ENCODE measurements around the gene PARN.
"Not testable (repeated sequence)": the region's sequence is repeated elsewhere in the genome, so short reads cannot be mapped to it uniquely, and the experiment has no call there.

PARN gene

GRCh38 chr16:14444979-14445810, 184.9 kb downstream of the PARN start:
- DNase-seq (ENCODE audit: low read depth in 1 of 2, low spot score in 1 of 2) = no peak

GRCh38 chr16:14441533-14441932, 188.5 kb downstream of the PARN start:
- DNase-seq (ENCODE audit: low read depth in 1 of 2, low spot score in 1 of 2) = not testable (repeated sequence)

GRCh38 chr16:14438256-14438655, 191.8 kb downstream of the PARN start:
- DNase-seq (ENCODE audit: low read depth in 1 of 2, low spot score in 1 of 2) = no peak

- no peak for DNase-seq (ENCODE audit: low read depth in 1 of 2, low spot score in 1 of 2)
Measured at GRCh38 chr16:14437426-14437825, 192.6 kb downstream of the PARN start.

GRCh38 chr16:14436401-14436955, 193.6 kb downstream of the PARN start:
- DNase-seq (ENCODE audit: low read depth in 1 of 2, low spot score in 1 of 2) = no peak

GRCh38 chr16:14434860-14435259, 195.2 kb downstream of the PARN start:
- DNase-seq (ENCODE audit: low read depth in 1 of 2, low spot score in 1 of 2) = no peak

GRCh38 chr16:14428971-14429637, 201.0 kb downstream of the PARN start:
- DNase-seq (ENCODE audit: low read depth in 1 of 2, low spot score in 1 of 2) = not testable (repeated sequence)

GRCh38 chr16:14428043-14428442, 202.0 kb downstream of the PARN start:
- no peak for DNase-seq (ENCODE audit: low read depth in 1 of 2, low spot score in 1 of 2)

- no peak for DNase-seq (ENCODE audit: low read depth in 1 of 2, low spot score in 1 of 2)
Measured at GRCh38 chr16:14427371-14427948, 202.6 kb downstream of the PARN start.

- DNase-seq (ENCODE audit: low read depth in 1 of 2, low spot score in 1 of 2) = no peak
Measured at GRCh38 chr16:14424595-14424994, 205.5 kb downstream of the PARN start.

- no peak for DNase-seq (ENCODE audit: low read depth in 1 of 2, low spot score in 1 of 2)
Measured at GRCh38 chr16:14423344-14423743, 206.7 kb downstream of the PARN start.

GRCh38 chr16:14420721-14421488, 209.2 kb downstream of the PARN start:
- DNase-seq (ENCODE audit: low read depth in 1 of 2, low spot score in 1 of 2) = no peak

- not testable (repeated sequence) for DNase-seq (ENCODE audit: low read depth in 1 of 2, low spot score in 1 of 2)
Measured at GRCh38 chr16:14420243-14420642, 209.8 kb downstream of the PARN start.

- no peak for DNase-seq (ENCODE audit: low read depth in 1 of 2, low spot score in 1 of 2)
Measured at GRCh38 chr16:14419817-14420216, 210.2 kb downstream of the PARN start.

- DNase-seq (ENCODE audit: low read depth in 1 of 2, low spot score in 1 of 2) = no peak
Measured at GRCh38 chr16:14418795-14419225, 211.2 kb downstream of the PARN start.

- DNase-seq (ENCODE audit: low read depth in 1 of 2, low spot score in 1 of 2) = no peak
Measured at GRCh38 chr16:14416184-14416583, 213.9 kb downstream of the PARN start.

GRCh38 chr16:14415291-14415690, 214.8 kb downstream of the PARN start:
- DNase-seq (ENCODE audit: low read depth in 1 of 2, low spot score in 1 of 2) = no peak

- no peak for DNase-seq (ENCODE audit: low read depth in 1 of 2, low spot score in 1 of 2)
Measured at GRCh38 chr16:14409563-14409962, 220.5 kb downstream of the PARN start.

GRCh38 chr16:14407786-14408399, 222.2 kb downstream of the PARN start:
- DNase-seq (ENCODE audit: low read depth in 1 of 2, low spot score in 1 of 2) = no peak

All from stimulated activated CD4-positive, alpha-beta T cell treated with anti-CD3 and anti-CD28 coated beads, Interleukin-15, amount 100 ng/mL, for 1 hour (primary cell).